ENCODE measurements around the gene ACYP2. TPM values are rescaled to one million over a fixed set of nuclear protein-coding genes. Genes with fewer than 3 reads are reported as not detected.

Gene ACYP2
- total RNA-seq, 1 donor from 2014 or later, result 5.9 TPM

Other genes with a start within 250 kb of the ACYP2 start
- 49.6 and 52.1 TPM in 2 replicates for gene PSME4, start 144.6 kb upstream of the ACYP2 start, total RNA-seq
- not detected in 2 replicates for gene TSPYL6, start 140.6 kb downstream of the ACYP2 start, total RNA-seq